Fibroblast of the aortic adventitia (primary cell): ENCODE results near the gene ARPC1A. TPM values are rescaled to one million over a fixed set of nuclear protein-coding genes. Genes with fewer than 3 reads are reported as not detected.

Experiments
- DNase-seq: peaks from one replicate; pipeline ENCODE4 v3.0.0-alpha.2; 2010; ENCODE audit warnings: low read depth
- H3K4me3 ChIP-seq: 2 replicates; pipeline ENCODE4 v1.5.1; 2011; ENCODE audit warnings: low read depth, mild to moderate bottlenecking, control low read depth, low read length, moderate library complexity
- CTCF ChIP-seq: IDR thresholded peaks from 2 replicates; pipeline ENCODE4 v1.5.1; 2011; ENCODE audit warnings: mild to moderate bottlenecking, low read length, control low read depth, inconsistent platforms; ENCODE audit not compliant: insufficient read depth
- total RNA-seq: library from RNA; depleted of rRNA; stranded (reverse); fragments of >200 nt; gene quantifications from 2 replicates; pipeline ENCODE4 v1.2.3, GENCODE V29; 2012; ENCODE audit warnings: low replicate concordance

Gene ARPC1A
- total RNA-seq, 1 donor, result 253 TPM

- no peak for TF ChIP-seq CTCF
- no peak overlapping the region for H3K4me3 ChIP-seq
- no peak for DNase-seq
These were observed 70.1 kb downstream of the ARPC1A start for GRCh38 chr7:99395616-99396327.

GRCh38 chr7:99396418-99397296, 71.0 kb downstream of the ARPC1A start:
- no peak overlapping the region for H3K4me3 ChIP-seq
- no peak for DNase-seq
- no peak for TF ChIP-seq CTCF

DNA sequence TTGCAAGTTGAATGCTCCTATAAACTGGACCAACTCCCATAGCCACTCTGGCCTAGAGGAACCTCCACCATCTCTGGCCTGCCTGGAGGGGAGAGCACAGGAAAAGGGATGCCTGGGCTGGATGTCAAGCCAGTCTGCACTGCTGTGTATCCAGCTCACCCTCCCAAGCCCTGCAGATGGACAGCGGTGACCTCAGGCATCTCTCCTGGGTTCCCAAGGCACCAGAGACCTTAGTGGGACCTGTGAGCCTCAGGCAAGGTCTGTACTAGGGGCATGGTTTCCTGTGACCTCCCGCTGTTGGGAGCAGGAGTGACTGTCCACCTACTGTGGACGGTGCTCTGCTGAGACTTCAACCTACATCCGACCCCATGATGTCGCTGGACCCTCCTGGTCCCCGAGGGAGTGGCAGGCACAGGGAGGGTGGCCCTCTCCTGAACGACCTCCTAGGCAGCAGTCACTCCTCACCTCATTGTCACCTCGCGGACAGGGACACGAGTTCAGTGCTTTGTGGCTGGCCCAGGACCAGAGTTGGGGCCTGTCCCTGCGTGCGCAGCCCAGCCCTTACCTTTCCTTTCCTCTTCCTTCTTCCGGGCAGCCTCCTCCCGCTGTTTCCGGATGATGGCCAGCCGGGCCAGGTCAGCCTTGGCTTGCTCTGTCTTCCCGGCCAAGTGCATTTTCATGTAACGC, 71.7 kb downstream of the ARPC1A start:
- no peak for DNase-seq
- no peak for TF ChIP-seq CTCF

GRCh38 chr7:99398891-99399445, 73.3 kb downstream of the ARPC1A start:
- DNase-seq, result no peak
- TF ChIP-seq CTCF, result no peak
- no peak overlapping the region for H3K4me3 ChIP-seq

More for the DNA sequence above, 71.7 kb downstream of the ARPC1A start:
- no peak overlapping the region for H3K4me3 ChIP-seq

- no peak overlapping the region for H3K4me3 ChIP-seq
- DNase-seq, result no peak
- TF ChIP-seq CTCF, result no peak
These were observed 73.9 kb downstream of the ARPC1A start for GRCh38 chr7:99399597-99399996.

- no peak for TF ChIP-seq CTCF
- H3K4me3 ChIP-seq, result no peak overlapping the region
- DNase-seq, result no peak
These were observed 77.2 kb downstream of the ARPC1A start for GRCh38 chr7:99402854-99403253.
